ENCODE results near the gene CFAP46. TPM values are rescaled to one million over a fixed set of nuclear protein-coding genes. Genes with fewer than 3 reads are reported as not detected.
"Not testable (repeated sequence)": the region's sequence is repeated elsewhere in the genome, so short reads cannot be mapped to it uniquely, and the experiment has no call there.

Gene CFAP46
- total and polyA plus RNA-seq, 2 donors: 0.09 to 0.34 TPM

DNA sequence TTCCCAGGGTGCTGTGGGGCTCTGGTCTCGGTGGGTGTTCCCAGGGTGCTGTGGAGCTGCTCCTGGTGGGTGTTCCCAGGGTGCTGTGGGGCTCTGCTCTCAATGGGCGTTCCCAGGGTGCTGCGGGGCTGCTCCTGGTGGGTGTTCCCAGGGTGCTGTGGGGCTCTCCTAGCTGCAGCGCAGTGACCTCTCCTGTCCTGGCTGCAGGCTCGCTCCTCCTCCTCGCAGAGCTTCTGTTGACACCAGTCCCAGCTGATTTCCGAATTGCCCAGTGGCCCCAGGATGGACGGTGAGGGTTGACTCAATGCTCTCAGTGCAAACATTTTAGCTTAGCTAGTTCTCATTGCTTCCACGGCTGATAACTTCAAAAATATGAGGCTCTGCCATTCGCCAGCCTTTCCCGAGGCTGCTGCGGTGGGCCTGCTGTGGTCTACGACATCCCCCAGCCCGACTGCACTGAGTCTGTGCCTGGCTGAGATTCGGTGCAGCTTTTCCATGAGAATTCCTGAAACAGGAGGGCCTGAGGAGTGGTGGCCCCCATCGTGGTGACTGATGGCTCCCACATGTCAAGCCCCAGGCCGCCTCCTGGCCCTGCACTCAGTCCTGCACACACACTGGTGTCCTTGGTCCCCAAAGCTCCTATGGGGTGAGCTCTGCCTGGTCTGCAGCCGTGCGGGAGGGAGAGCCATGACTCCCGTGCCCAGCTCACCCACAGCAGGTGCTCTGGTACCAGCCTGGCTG lies 98.1 kb downstream of the CFAP46 start:
- peaks cover 0 to 6% of the 10 kb centered on the region in 2 donors for H3K27me3 ChIP-seq (ENCODE audit: control insufficient read depth in 2 of 2, insufficient read depth in 1 of 2, low read length in 1 of 2)
- DNase-seq (ENCODE audit: low read depth in 6 of 9, low spot score in 9 of 9): no peak

GRCh38 chr10:132843276-132843675 lies 99.1 kb downstream of the CFAP46 start:
- H3K27ac ChIP-seq (ENCODE audit: low read depth in 1 of 2, low read length in 1 of 2); DNase-seq (ENCODE audit: low read depth in 6 of 9, low spot score in 9 of 9); H3K4me3 ChIP-seq (ENCODE audit: low read length in 2 of 2); H3K36me3 ChIP-seq (ENCODE audit: control insufficient read depth in 2 of 2, insufficient read depth in 2 of 2, low read length in 1 of 2); H3K27me3 ChIP-seq (ENCODE audit: control insufficient read depth in 2 of 2, insufficient read depth in 1 of 2, low read length in 1 of 2): not testable (repeated sequence)
- H3K4me1 ChIP-seq (ENCODE audit: control insufficient read depth in 2 of 2, insufficient read depth in 2 of 2, low read length in 2 of 2): peaks cover 6 to 14% of the 10 kb centered on the region in 2 donors
- H3K9me3 ChIP-seq (ENCODE audit: control insufficient read depth in 2 of 2, insufficient read depth in 1 of 2, low read length in 1 of 2): peaks cover 5 to 23% of the 10 kb centered on the region in 2 donors
- WGBS: 99% methylated on average over 10 of the region's 10 CpGs

More for the DNA sequence above, 98.1 kb downstream of the CFAP46 start:
- WGBS: 96% methylated on average over 20 of the region's 20 CpGs
- Histone ChIP-seq H3K4me1 (ENCODE audit: control insufficient read depth in 2 of 2, insufficient read depth in 2 of 2, low read length in 2 of 2) (peaks cover 8 to 21% of the 10 kb centered on the region in 2 donors), H3K27ac (ENCODE audit: low read depth in 1 of 2, low read length in 1 of 2) (no peak overlapping the region), H3K9me3 (ENCODE audit: control insufficient read depth in 2 of 2, insufficient read depth in 1 of 2, low read length in 1 of 2) (peaks cover 5 to 23% of the 10 kb centered on the region in 2 donors), H3K4me3 (ENCODE audit: low read length in 2 of 2) (no peak overlapping the region), H3K36me3 (ENCODE audit: control insufficient read depth in 2 of 2, insufficient read depth in 2 of 2, low read length in 1 of 2) (no peaks in the 10 kb centered on the region)

DNA sequence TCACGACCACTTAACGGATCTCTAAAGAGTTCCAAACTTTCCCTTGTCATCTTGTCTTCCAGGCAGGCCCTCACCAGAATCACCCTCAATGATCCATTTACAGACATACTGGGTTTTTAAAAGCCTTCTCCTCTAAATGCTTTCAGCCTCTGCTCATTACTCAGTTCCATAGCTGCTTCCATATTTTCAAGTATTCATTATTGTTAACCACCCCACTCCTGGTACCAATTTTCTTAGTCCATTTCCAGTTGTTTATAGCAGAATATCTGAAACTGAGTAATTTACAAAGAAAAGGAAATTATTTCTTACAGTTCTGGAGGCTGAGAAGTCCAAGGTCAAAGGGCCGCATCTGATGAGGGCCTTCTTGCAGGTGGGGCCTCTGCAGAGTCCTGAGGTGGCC lies 100.0 kb downstream of the CFAP46 start:
- Histone ChIP-seq H3K9me3 (ENCODE audit: control insufficient read depth in 2 of 2, insufficient read depth in 1 of 2, low read length in 1 of 2) (peaks cover 5 to 23% of the 10 kb centered on the region in 2 donors), H3K4me3 (ENCODE audit: low read length in 2 of 2) (no peak overlapping the region), H3K36me3 (ENCODE audit: control insufficient read depth in 2 of 2, insufficient read depth in 2 of 2, low read length in 1 of 2) (no peaks in the 10 kb centered on the region), H3K27ac (ENCODE audit: low read depth in 1 of 2, low read length in 1 of 2) (no peak overlapping the region), H3K27me3 (ENCODE audit: control insufficient read depth in 2 of 2, insufficient read depth in 1 of 2, low read length in 1 of 2) (peaks cover 3 to 9% of the 10 kb centered on the region in 2 donors), H3K4me1 (ENCODE audit: control insufficient read depth in 2 of 2, insufficient read depth in 2 of 2, low read length in 2 of 2) (peaks cover 2 to 5% of the 10 kb centered on the region in 2 donors)
- no peak for DNase-seq (ENCODE audit: low read depth in 6 of 9, low spot score in 9 of 9)
- WGBS: 97% methylated on average over 3 of the region's 3 CpGs

DNA sequence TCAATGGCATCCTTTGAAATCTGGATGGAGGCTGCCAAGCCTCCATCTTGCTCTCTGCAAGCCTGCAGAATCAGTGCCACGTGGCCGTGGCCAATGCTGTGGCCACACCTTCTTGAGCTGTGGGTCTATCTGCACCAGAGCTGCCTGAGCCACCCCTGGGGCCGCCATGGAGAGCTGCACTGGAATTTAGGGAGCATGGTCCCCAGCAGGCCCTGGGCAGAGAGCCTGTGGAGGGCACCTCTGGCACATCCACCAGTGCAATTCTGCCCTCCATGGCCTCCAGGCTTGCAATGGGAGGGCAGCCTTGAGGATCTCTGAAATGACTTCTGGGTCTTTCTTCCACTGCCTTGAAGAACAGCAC lies 100.8 kb downstream of the CFAP46 start:
- Histone ChIP-seq H3K36me3 (ENCODE audit: control insufficient read depth in 2 of 2, insufficient read depth in 2 of 2, low read length in 1 of 2) (no peaks in the 10 kb centered on the region), H3K4me3 (ENCODE audit: low read length in 2 of 2) (no peak overlapping the region), H3K4me1 (ENCODE audit: control insufficient read depth in 2 of 2, insufficient read depth in 2 of 2, low read length in 2 of 2) (no peaks in the 10 kb centered on the region), H3K27me3 (ENCODE audit: control insufficient read depth in 2 of 2, insufficient read depth in 1 of 2, low read length in 1 of 2) (peaks cover 3 to 7% of the 10 kb centered on the region in 2 donors), H3K27ac (ENCODE audit: low read depth in 1 of 2, low read length in 1 of 2) (no peak overlapping the region), H3K9me3 (ENCODE audit: control insufficient read depth in 2 of 2, insufficient read depth in 1 of 2, low read length in 1 of 2) (peaks cover 5 to 28% of the 10 kb centered on the region in 2 donors)
- WGBS: 94% methylated on average over 3 of the region's 3 CpGs
- DNase-seq (ENCODE audit: low read depth in 6 of 9, low spot score in 9 of 9): no peak

DNA sequence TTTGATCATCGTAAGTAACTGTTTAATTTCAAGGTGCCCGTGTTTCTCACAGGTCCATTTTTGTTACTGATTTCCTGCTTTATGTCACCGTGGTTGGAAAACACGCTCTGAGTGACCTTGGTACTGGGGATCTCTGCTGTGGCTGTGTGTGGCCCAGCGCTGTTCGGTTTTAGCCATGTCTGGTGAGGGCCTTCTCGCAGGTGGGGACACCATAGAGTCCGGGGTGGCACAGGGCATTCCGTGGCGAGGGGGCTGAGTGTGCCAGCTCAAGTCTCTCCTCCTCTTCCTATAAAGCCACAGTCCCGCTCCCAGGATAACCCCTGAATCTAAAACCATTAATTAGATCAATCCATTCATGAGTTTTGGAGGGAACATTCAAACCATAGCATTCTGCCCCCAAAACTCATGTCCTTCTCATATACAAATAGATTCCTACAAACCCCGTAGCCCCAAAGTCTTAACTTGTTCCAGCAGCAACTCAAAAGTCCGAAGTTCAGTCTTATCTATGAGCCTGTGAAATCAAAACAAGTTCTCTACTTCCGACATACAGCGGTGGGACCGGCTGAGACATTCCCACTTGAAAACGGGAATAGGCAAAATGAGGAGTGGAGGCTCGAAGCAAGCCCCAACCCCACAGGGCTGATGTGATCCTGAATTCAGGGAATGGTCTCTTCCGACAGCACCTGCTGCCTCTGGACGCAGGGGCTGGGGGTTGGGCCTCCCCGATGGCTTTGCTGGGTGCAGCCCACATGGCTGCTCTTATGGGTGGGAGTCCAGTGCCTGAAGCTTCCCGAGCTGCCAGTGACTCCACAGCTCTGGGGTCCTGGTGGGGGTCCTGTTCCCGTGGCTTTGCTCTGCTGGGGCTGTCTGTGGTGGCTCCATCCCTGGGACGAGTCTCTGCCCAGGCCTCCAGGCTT lies 101.4 kb downstream of the CFAP46 start:
- Histone ChIP-seq H3K4me3 (ENCODE audit: low read length in 2 of 2) (no peak overlapping the region), H3K27ac (ENCODE audit: low read depth in 1 of 2, low read length in 1 of 2) (no peak overlapping the region), H3K27me3 (ENCODE audit: control insufficient read depth in 2 of 2, insufficient read depth in 1 of 2, low read length in 1 of 2) (peaks cover 3 to 9% of the 10 kb centered on the region in 2 donors), H3K36me3 (ENCODE audit: control insufficient read depth in 2 of 2, insufficient read depth in 2 of 2, low read length in 1 of 2) (no peaks in the 10 kb centered on the region), H3K4me1 (ENCODE audit: control insufficient read depth in 2 of 2, insufficient read depth in 2 of 2, low read length in 2 of 2) (no peaks in the 10 kb centered on the region), H3K9me3 (ENCODE audit: control insufficient read depth in 2 of 2, insufficient read depth in 1 of 2, low read length in 1 of 2) (peaks cover 5 to 28% of the 10 kb centered on the region in 2 donors)
- 95% methylated on average over 24 of the region's 24 CpGs for WGBS
- no peak for DNase-seq (ENCODE audit: low read depth in 6 of 9, low spot score in 9 of 9)

DNA sequence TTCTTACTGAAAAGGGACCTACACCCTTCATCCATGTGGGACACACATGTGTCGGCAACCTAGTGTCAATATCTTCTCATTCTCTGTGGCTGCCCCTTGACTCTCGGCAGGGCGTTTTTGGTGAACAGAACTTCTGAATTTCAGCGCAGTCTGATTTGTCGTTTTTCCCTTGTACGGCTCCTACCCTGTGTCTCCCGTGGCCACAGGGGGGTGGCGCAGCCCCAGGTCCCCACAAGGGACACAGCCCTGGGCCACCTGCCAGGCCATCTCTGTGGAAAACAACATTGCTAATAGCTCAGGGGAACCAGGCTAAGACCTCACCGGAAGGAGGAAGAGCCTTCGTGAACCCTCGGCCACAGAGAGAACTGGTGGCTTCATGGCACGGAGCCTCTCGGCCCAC lies 103.3 kb downstream of the CFAP46 start:
- peaks cover 5 to 28% of the 10 kb centered on the region in 2 donors for H3K9me3 ChIP-seq (ENCODE audit: control insufficient read depth in 2 of 2, insufficient read depth in 1 of 2, low read length in 1 of 2)
- no peak overlapping the region for H3K4me3 ChIP-seq (ENCODE audit: low read length in 2 of 2)
- 97% methylated on average over 13 of the region's 13 CpGs for WGBS
- no peaks in the 10 kb centered on the region for H3K4me1 ChIP-seq (ENCODE audit: control insufficient read depth in 2 of 2, insufficient read depth in 2 of 2, low read length in 2 of 2)
- no peak for DNase-seq (ENCODE audit: low read depth in 6 of 9, low spot score in 9 of 9)
- H3K36me3 ChIP-seq (ENCODE audit: control insufficient read depth in 2 of 2, insufficient read depth in 2 of 2, low read length in 1 of 2): no peaks in the 10 kb centered on the region
- H3K27me3 ChIP-seq (ENCODE audit: control insufficient read depth in 2 of 2, insufficient read depth in 1 of 2, low read length in 1 of 2): peaks cover 3 to 9% of the 10 kb centered on the region in 2 donors
- no peak overlapping the region for H3K27ac ChIP-seq (ENCODE audit: low read depth in 1 of 2, low read length in 1 of 2)

- 96% methylated on average over 21 of the region's 21 CpGs for WGBS
- H3K27me3 ChIP-seq (ENCODE audit: control insufficient read depth in 2 of 2, insufficient read depth in 1 of 2, low read length in 1 of 2): peaks cover 3 to 12% of the 10 kb centered on the region in 2 donors
These were observed 103.9 kb downstream of the CFAP46 start for GRCh38 chr10:132838346-132838970.

GRCh38 chr10:132837905-132838304 lies 104.5 kb downstream of the CFAP46 start:
- no peak overlapping the region for H3K27ac ChIP-seq (ENCODE audit: low read depth in 1 of 2, low read length in 1 of 2)
- no peaks in the 10 kb centered on the region for H3K36me3 ChIP-seq (ENCODE audit: control insufficient read depth in 2 of 2, insufficient read depth in 2 of 2, low read length in 1 of 2)
- peaks cover 5 to 22% of the 10 kb centered on the region in 2 donors for H3K9me3 ChIP-seq (ENCODE audit: control insufficient read depth in 2 of 2, insufficient read depth in 1 of 2, low read length in 1 of 2)
- no peaks in the 10 kb centered on the region for H3K4me1 ChIP-seq (ENCODE audit: control insufficient read depth in 2 of 2, insufficient read depth in 2 of 2, low read length in 2 of 2)
- H3K4me3 ChIP-seq (ENCODE audit: low read length in 2 of 2): no peak overlapping the region
- no peak for DNase-seq (ENCODE audit: low read depth in 6 of 9, low spot score in 9 of 9)
- 94% methylated on average over 21 of the region's 21 CpGs for WGBS
- H3K27me3 ChIP-seq (ENCODE audit: control insufficient read depth in 2 of 2, insufficient read depth in 1 of 2, low read length in 1 of 2): peaks cover 3 to 12% of the 10 kb centered on the region in 2 donors

More at GRCh38 chr10:132838346-132838970, 103.9 kb downstream of the CFAP46 start:
- peaks cover 5 to 27% of the 10 kb centered on the region in 2 donors for H3K9me3 ChIP-seq (ENCODE audit: control insufficient read depth in 2 of 2, insufficient read depth in 1 of 2, low read length in 1 of 2)
- no peak overlapping the region for H3K4me3 ChIP-seq (ENCODE audit: low read length in 2 of 2)
- no peak overlapping the region for H3K27ac ChIP-seq (ENCODE audit: low read depth in 1 of 2, low read length in 1 of 2)
- no peaks in the 10 kb centered on the region for H3K4me1 ChIP-seq (ENCODE audit: control insufficient read depth in 2 of 2, insufficient read depth in 2 of 2, low read length in 2 of 2)
- no peaks in the 10 kb centered on the region for H3K36me3 ChIP-seq (ENCODE audit: control insufficient read depth in 2 of 2, insufficient read depth in 2 of 2, low read length in 1 of 2)
- no peak for DNase-seq (ENCODE audit: low read depth in 6 of 9, low spot score in 9 of 9)
